Measurements from ENCODE around the gene UNKL. TPM values are rescaled to one million over a fixed set of nuclear protein-coding genes. Genes with fewer than 3 reads are reported as not detected.

Gene UNKL
- total RNA-seq, 2 experiments from 2014 or later, result 26.0 to 33.4 TPM

GRCh38 chr16:1341495-1342420, 72.7 kb downstream of the UNKL start:
- H3K9me3 Mint-ChIP-seq, result no peaks in the 10 kb centered on the region
- H3K4me1 Mint-ChIP-seq (ENCODE audit: low read depth), result peaks cover 22% of the 10 kb centered on the region
- DNase-seq, result no peak
- no peaks in the 10 kb centered on the region for H3K36me3 Mint-ChIP-seq
- no peak overlapping the region for H3K4me3 Mint-ChIP-seq
- CTCF ChIA-PET, result interaction anchor here (1.0 to 1.2 kb wide), 2 partner anchors 21 to 40 kb away, joined by 3 read pairs; no protein-coding TSS in a partner anchor
- POLR2A ChIA-PET, result interaction anchor here (1.7 kb wide), 1 partner anchor 33 kb away, joined by 7 read pairs; the partner anchor contains the start of gene UBE2I
- H3K27me3 Mint-ChIP-seq, result no peaks in the 10 kb centered on the region
- H3K27ac Mint-ChIP-seq, result no peak overlapping the region
- intact Hi-C loops (cut with micrococcal nuclease), result loop anchor here (2.0 kb wide), 1 partner anchor 33 kb away; the partner anchor contains the start of gene UBE2I

DNA sequence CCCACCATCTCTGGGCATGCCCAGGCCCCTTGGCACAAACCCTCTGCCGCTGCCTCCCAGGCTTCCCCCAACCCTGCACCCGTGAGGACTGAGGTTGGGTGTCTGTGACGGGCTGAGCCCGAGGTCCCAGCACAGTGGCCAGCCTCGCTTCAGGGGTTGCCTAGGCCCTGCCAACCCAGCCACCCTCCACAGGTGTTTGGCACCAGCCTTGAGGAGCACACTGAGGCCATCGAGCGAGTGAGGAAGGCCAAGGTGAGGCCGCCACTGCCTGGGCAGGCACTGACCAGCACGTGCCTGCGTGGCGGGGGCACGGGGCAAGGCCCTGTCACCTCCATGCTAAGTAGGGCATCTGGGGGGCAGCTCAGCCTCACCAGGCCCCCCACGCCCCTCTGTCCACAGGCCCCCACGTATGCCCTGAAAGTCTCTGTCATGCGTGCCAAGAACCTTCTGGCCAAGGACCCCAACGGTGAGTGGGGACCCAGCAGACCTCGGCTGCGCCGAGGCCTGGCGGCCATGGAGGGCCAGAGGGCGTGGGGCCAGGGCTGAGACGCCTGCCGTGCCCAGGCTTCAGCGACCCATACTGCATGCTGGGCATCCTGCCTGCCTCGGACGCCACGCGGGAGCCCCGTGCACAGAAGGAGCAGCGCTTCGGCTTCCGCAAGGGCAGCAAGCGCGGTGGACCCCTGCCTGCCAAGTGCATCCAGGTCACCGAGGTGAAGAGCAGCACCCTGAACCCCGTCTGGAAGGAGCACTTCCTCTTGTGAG, 73.6 kb downstream of the UNKL start:
- intact Hi-C loops (cut with micrococcal nuclease), result no loop called here
- Mint-ChIP-seq H3K27ac (no peak overlapping the region), H3K27me3 (no peaks in the 10 kb centered on the region), H3K4me1 (ENCODE audit: low read depth) (peaks cover 23% of the 10 kb centered on the region), H3K4me3 (no peak overlapping the region), H3K9me3 (no peaks in the 10 kb centered on the region), H3K36me3 (no peaks in the 10 kb centered on the region)
- POLR2A ChIA-PET, result no interaction called here
- DNase-seq, result no peak
- CTCF ChIA-PET, result no interaction called here

DNA sequence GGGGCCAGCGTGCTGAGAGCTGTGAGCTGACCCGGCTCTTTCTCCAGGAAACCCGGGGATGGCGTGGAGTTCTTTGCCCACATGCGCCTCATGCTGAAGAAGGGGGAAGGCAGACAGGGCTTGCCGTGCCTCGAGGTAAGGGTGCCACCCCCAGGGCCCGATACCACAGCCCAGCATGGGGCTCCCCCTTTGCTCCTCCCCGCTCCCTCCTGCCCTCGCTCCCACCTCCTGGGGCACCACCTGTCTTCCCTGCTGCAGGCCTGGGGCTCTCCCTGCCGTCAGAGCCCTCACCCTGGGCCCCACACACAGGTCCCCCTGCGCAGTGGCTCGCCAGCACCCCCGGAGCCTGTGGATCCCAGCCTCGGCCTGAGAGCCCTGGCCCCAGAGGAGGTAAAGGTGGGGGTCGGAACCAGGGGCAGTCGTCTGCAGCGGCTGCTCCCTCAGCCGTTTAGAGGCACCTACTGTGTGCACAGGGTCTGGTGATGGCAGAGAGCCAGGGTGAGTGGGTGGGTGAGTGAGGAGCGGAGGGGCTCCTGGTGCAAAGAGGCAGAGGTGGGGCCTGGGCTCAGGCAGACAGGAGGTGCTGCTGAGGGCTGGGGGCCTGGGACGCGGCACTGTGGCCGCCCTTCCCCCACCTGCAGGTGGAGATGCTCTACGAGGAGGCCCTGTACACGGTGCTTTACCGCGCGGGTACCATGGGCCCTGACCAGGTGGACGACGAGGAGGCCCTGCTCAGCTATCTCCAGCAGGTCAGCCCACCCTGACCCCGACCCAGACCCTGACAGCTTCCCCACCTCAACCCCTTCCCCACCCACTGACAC, 75.4 kb downstream of the UNKL start:
- Mint-ChIP-seq H3K36me3 (no peaks in the 10 kb centered on the region), H3K27me3 (peaks cover 9% of the 10 kb centered on the region), H3K4me3 (no peak overlapping the region), H3K4me1 (ENCODE audit: low read depth) (peaks cover 25% of the 10 kb centered on the region), H3K9me3 (no peaks in the 10 kb centered on the region), H3K27ac (no peak overlapping the region)
- POLR2A ChIA-PET, result no interaction called here
- CTCF ChIA-PET, result no interaction called here
- intact Hi-C loops (cut with micrococcal nuclease), result no loop called here
- DNase-seq, result no peak

DNA sequence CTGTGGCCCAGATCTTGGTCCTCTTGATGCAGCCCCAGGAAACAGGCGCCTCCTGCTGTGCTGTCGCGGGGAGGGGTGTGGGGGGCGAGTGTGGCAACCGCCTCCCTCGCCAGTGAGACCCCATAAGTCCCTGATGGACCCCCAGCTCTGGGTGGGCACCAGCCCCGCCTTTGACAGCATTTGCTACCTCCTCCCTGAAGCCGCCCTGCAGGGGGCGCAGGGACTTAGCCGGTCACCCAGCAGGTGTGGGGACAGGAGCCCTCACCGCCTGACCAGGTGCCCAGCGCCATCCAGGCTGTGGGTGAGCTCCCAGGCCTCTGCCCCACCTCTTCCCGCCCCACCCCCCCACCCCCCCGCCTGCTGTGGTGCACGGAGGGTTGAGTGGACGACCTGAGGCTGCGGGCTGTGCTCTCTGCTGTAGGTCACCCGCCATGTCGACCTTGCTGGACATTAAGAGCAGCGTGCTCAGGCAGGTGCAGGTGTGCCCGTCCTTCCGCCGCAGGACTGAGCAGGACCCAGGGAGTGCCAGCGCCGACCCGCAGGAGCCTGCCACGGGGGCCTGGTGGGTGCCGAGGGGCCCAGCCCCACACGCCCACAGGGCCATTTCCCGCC, 76.3 kb downstream of the UNKL start:
- no peak overlapping the region for H3K4me3 Mint-ChIP-seq
- DNase-seq, result peak; percentile 50
- POLR2A ChIA-PET, result no interaction called here
- CTCF ChIA-PET, result interaction anchor here (0.6 to 0.8 kb wide), 2 partner anchors 69 to 506 kb away, joined by 3 read pairs; no protein-coding TSS in a partner anchor
- H3K36me3 Mint-ChIP-seq, result no peaks in the 10 kb centered on the region
- peaks cover 9% of the 10 kb centered on the region for H3K27me3 Mint-ChIP-seq
- no peaks in the 10 kb centered on the region for H3K9me3 Mint-ChIP-seq
- no peak overlapping the region for H3K27ac Mint-ChIP-seq
- intact Hi-C loops (cut with micrococcal nuclease), result no loop called here
- H3K4me1 Mint-ChIP-seq (ENCODE audit: low read depth), result peaks cover 20% of the 10 kb centered on the region

GRCh38 chr16:1337486-1337885, 77.0 kb downstream of the UNKL start:
- Mint-ChIP-seq H3K4me3 (no peak overlapping the region), H3K27me3 (peaks cover 13% of the 10 kb centered on the region), H3K36me3 (no peaks in the 10 kb centered on the region), H3K4me1 (ENCODE audit: low read depth) (peaks cover 16% of the 10 kb centered on the region), H3K27ac (no peak overlapping the region), H3K9me3 (no peaks in the 10 kb centered on the region)
- ChIA-PET POLR2A (no interaction called here), CTCF (interaction anchor here (0.6 to 0.8 kb wide), 2 partner anchors 70 to 507 kb away, joined by 3 read pairs; no protein-coding TSS in a partner anchor)
- no peak for DNase-seq
- intact Hi-C loops (cut with micrococcal nuclease), result no loop called here

- Mint-ChIP-seq H3K36me3 (no peaks in the 10 kb centered on the region), H3K27ac (no peak overlapping the region), H3K27me3 (peaks cover 17% of the 10 kb centered on the region), H3K4me3 (no peak overlapping the region), H3K9me3 (no peaks in the 10 kb centered on the region), H3K4me1 (ENCODE audit: low read depth) (peaks cover 17% of the 10 kb centered on the region)
- DNase-seq, result no peak
- POLR2A ChIA-PET, result interaction anchor here (0.6 kb wide), 1 partner anchor 44 kb away, joined by 4 read pairs; no protein-coding TSS in a partner anchor
- CTCF ChIA-PET, result no interaction called here
- intact Hi-C loops (cut with micrococcal nuclease), result no loop called here
Observed at GRCh38 chr16:1336619-1337018, 77.9 kb downstream of the UNKL start.

GRCh38 chr16:1335996-1336395, 78.5 kb downstream of the UNKL start:
- POLR2A ChIA-PET, result interaction anchor here (0.6 to 1.5 kb wide), 2 partner anchors 12 to 45 kb away, joined by 3 to 4 read pairs; no protein-coding TSS in a partner anchor
- Mint-ChIP-seq H3K27ac (no peak overlapping the region), H3K9me3 (no peaks in the 10 kb centered on the region), H3K36me3 (no peaks in the 10 kb centered on the region), H3K4me1 (ENCODE audit: low read depth) (peaks cover 21% of the 10 kb centered on the region), H3K27me3 (peaks cover 17% of the 10 kb centered on the region), H3K4me3 (no peak overlapping the region)
- no peak for DNase-seq
- intact Hi-C loops (cut with micrococcal nuclease), result no loop called here
- CTCF ChIA-PET, result interaction anchor here (1.3 to 1.7 kb wide), 3 partner anchors 9 to 27 kb away, joined by 3 to 5 read pairs (median 5); no protein-coding TSS in a partner anchor

DNA sequence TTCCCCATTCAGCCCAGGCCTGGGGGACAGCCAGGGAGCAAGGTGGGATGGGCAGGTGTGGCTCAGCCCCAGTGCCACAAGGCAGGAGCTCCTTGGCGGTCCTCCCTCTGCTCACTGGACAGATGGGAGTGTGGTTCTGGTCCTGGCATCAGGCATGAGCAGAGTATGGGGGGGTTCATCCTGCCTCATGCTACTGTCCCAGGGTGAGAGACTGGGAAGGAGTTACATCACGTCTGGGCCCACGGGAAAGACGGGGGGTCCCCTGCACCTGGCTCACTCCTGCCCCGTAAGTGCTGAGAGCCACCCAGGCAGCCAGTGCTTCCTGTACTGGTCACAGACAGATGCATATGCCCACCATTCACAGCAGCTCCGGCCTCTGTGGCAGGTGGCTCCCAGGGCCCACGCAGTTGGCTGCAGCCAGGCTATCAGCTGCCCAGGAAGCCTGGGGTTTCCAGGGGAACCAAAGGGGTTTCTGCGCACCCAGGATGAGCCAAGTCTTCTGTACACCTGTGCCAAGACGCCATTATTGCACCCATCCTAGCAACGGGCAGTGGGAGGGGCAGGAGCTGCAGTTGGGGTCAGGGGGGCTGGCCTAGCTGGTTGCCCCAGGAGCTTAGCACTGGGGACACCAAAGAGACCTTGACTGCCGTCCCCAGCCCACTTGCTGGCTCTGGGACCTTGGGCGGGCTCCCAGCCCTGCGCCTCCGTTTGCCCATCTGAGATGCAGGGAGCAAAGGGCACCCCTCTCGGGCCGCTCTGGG, 79.1 kb downstream of the UNKL start:
- Mint-ChIP-seq H3K27ac (no peak overlapping the region), H3K9me3 (no peaks in the 10 kb centered on the region), H3K27me3 (peaks cover 17% of the 10 kb centered on the region), H3K4me1 (ENCODE audit: low read depth) (peaks cover 19% of the 10 kb centered on the region), H3K4me3 (no peak overlapping the region), H3K36me3 (no peaks in the 10 kb centered on the region)
- ChIA-PET CTCF (interaction anchor here (0.7 to 1.7 kb wide), 4 partner anchors 9 to 34 kb away, joined by 3 to 5 read pairs (median 4); no protein-coding TSS in a partner anchor), POLR2A (interaction anchor here (1.1 to 1.5 kb wide), 2 partner anchors 11 kb away, joined by 3 to 4 read pairs; no protein-coding TSS in a partner anchor)
- intact Hi-C loops (cut with micrococcal nuclease), result no loop called here
- DNase-seq, result no peak

DNA sequence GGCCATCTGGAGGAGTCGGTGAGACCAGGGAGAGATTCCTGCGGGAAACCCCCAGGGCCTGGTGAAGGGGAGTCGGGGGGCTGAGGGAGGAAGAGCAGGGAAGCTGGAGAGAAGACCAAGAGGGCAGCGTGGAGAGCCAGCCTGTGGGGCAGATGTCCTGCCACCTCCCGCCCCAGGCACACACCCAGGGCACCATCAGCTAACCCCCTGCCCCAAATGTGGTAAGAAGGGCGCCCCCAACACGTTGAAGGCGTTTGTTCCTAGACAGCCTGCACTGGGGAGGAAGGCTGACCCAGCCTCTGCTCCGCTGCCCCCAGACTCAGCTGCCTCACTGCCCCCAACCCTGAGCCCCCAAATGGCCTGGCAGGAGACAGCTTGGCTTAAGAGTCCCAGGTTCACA, 79.8 kb downstream of the UNKL start:
- H3K4me3 Mint-ChIP-seq, result no peak overlapping the region
- no peaks in the 10 kb centered on the region for H3K36me3 Mint-ChIP-seq
- ChIA-PET POLR2A (interaction anchor here (1.1 to 1.5 kb wide), 2 partner anchors 11 to 12 kb away, joined by 3 to 4 read pairs; no protein-coding TSS in a partner anchor), CTCF (interaction anchor here (0.7 to 1.7 kb wide), 4 partner anchors 8 to 33 kb away, joined by 3 to 5 read pairs (median 4); no protein-coding TSS in a partner anchor)
- H3K4me1 Mint-ChIP-seq (ENCODE audit: low read depth), result peaks cover 19% of the 10 kb centered on the region
- H3K27ac Mint-ChIP-seq, result no peak overlapping the region
- H3K9me3 Mint-ChIP-seq, result no peaks in the 10 kb centered on the region
- DNase-seq, result no peak
- H3K27me3 Mint-ChIP-seq, result peaks cover 17% of the 10 kb centered on the region
- intact Hi-C loops (cut with micrococcal nuclease), result no loop called here

DNA sequence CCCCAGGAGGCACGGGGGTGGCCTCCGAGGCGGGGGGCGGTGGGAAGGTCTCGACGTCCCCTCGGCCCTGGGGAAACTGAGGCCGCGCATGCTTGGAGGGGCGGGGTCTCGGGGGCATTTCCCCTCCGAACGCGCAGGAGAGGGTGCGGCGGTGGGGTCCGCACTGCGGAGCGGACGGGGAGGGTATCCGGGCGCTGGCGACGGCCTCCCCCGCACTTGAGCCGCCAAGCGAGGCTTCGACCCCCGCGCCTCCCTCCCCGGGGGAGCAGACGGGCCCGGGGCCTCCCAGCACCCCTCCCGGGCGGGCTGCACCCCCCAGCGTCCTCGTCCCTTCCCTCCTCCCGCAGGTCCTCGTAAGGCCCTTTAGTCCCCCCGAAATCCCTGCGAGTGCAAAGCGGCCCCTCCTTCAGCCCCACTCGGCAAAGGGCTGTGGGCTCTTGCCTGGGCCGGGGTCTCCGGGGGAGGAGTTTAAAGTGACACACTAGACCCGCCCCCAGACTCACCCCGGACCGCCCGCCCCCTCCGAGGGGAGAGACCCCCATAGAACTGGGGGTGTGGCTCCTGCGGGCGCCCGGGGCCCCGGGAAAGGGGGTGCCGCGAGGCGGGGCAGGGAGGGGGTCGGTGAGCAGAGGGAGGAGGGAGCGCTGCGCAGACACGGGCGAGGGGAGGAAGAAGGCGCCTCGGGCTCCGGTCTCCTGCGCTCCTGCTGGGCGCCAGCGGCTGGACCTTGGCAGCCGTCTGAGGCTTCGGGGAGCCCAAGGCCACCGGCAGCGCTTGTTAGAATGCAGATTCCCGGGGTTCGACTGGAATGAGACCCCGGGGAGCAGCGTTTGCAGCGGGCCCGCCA, 80.4 kb downstream of the UNKL start:
- POLR2A ChIA-PET, result no interaction called here
- Mint-ChIP-seq H3K27ac (no peak overlapping the region), H3K4me1 (ENCODE audit: low read depth) (peaks cover 19% of the 10 kb centered on the region)

More for the DNA sequence above, 80.4 kb downstream of the UNKL start:
- CTCF ChIA-PET, result interaction anchor here (0.7 to 1.7 kb wide), 2 partner anchors 8 to 33 kb away, joined by 3 to 5 read pairs; no protein-coding TSS in a partner anchor
- DNase-seq, result no peak
- Mint-ChIP-seq H3K27me3 (peaks cover 17% of the 10 kb centered on the region), H3K36me3 (no peaks in the 10 kb centered on the region), H3K4me3 (no peak overlapping the region), H3K9me3 (no peaks in the 10 kb centered on the region)
- intact Hi-C loops (cut with micrococcal nuclease), result no loop called here
